Inflammatory macrophage treated with lipopolysaccharide for 4 hours (primary cell): ENCODE data around the gene EHBP1.

Experiments used
- DNase-seq: peaks from one replicate; pipeline ENCODE4 v3.0.0-alpha.2; 2020

EHBP1 gene

DNA sequence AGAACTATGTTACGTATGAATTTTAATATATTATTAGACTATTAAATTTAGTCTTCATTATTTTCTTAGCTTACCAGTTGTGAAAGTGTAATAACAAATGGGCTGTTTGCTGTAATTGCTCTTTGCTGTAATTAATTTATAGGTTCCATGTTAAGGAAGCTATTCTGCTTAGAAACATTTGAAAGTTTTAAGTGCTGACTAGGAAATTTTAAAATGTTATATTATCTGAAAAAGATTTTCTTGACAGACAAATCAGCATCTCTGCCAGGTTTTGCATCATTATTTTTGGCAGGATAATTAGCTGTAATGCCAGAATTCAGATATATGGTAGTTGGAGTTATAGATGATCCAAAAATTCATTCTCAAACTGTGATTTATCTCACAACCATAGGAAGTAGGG lies 387.3 kb downstream of the EHBP1 start:
- DNase-seq, result no peak

- DNase-seq, result no peak
Observed at GRCh38 chr2:63093502-63093901, 388.0 kb downstream of the EHBP1 start.
